ENCODE measurements around the gene ADAMTS13.

Gene ADAMTS13

DNA sequence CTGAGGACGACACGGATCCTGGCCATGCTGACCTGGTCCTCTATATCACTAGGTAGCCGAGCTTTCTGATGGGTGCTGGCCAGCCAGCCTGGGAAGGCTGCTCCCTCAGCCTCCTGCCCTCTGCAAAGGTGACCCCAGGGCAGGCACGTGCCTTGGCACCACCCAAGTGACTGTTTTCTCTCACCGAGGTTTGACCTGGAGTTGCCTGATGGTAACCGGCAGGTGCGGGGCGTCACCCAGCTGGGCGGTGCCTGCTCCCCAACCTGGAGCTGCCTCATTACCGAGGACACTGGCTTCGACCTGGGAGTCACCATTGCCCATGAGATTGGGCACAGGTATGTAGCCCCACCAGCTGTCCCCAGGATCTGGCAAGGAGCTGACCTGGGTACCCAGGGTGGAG, 3.8 kb downstream of the ADAMTS13 start:
- peaks cover 8% of the 10 kb centered on the region; the same call in 1 of the 2 replicates for H3K4me1 ChIP-seq (ENCODE audit: insufficient read depth, low read length)
- no peak overlapping the region for H3K9ac ChIP-seq (ENCODE audit: low read depth, low read length)
- H3K9me3 ChIP-seq (ENCODE audit: control insufficient read depth, insufficient read depth, low read length): no peaks in the 10 kb centered on the region
- no peaks in the 10 kb centered on the region for H3K36me3 ChIP-seq (ENCODE audit: insufficient read depth, low read length)

DNA sequence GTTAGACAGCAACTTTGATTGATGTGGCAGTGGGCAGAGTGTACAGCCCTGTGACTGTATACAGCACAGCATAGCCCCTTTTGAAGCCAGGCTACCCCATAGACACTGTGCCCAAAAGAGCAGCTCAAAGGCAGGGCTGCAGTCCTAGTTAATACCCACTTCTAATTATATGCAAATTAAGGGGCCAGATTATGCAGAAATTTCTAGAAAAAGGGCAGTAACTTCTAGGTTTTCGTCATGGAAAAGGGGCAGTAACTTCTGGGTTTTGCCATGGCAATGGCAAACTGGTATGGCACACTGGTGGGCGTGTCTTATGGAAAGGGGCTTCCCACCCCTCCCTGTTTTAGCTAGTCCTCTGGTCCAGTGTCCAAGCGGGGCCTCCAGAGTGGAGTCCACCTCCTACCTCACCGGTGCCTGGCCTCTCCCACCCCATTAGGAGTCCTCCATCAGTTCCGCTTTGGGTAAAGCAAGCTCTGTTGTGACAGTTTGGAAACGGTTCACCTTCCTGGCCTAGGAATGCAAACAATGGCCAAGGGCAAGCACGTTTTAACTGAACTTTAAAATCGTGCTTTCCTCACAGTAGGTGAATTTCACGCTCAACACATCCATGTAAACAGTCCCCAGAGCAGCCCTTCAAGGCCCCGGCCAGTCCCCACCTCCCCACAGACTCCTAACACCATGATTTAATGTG, 5.6 kb downstream of the ADAMTS13 start:
- H3K36me3 ChIP-seq (ENCODE audit: insufficient read depth, low read length): no peaks in the 10 kb centered on the region
- H3K9me3 ChIP-seq (ENCODE audit: control insufficient read depth, insufficient read depth, low read length): no peaks in the 10 kb centered on the region
- 0 out of 2 replicates have a peak, but pooled peaks cover 3% of the 10 kb centered on the region for H3K4me1 ChIP-seq (ENCODE audit: insufficient read depth, low read length)
- peak overlapping the region; percentile 57 for H3K9ac ChIP-seq (ENCODE audit: low read depth, low read length)

DNA sequence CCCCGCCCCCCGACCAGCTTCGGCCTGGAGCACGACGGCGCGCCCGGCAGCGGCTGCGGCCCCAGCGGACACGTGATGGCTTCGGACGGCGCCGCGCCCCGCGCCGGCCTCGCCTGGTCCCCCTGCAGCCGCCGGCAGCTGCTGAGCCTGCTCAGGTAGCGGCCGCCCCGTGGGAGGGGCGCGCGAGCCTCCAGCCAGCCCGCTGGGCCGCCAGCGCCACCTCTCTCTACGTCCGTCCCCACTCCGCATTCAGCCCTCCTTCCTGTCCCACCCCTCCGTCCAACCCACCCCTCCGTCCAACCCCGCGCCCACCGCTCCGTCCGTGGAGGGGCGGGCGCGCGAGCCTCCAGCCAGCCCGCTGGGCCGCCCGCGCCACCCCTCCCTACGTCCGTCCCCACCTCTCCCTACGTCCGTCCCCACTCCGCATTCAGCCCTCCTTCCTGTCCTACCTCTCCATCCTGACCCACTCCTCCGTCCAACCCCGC, 6.5 kb downstream of the ADAMTS13 start:
- H3K9me3 ChIP-seq (ENCODE audit: control insufficient read depth, insufficient read depth, low read length): no peaks in the 10 kb centered on the region
- H3K9ac ChIP-seq (ENCODE audit: low read depth, low read length): peak overlapping the region; percentile 51; the same call in 1 of the 2 replicates
- 0 out of 2 replicates have a peak, but pooled peaks cover 3% of the 10 kb centered on the region for H3K4me1 ChIP-seq (ENCODE audit: insufficient read depth, low read length)
- no peaks in the 10 kb centered on the region for H3K36me3 ChIP-seq (ENCODE audit: insufficient read depth, low read length)

DNA sequence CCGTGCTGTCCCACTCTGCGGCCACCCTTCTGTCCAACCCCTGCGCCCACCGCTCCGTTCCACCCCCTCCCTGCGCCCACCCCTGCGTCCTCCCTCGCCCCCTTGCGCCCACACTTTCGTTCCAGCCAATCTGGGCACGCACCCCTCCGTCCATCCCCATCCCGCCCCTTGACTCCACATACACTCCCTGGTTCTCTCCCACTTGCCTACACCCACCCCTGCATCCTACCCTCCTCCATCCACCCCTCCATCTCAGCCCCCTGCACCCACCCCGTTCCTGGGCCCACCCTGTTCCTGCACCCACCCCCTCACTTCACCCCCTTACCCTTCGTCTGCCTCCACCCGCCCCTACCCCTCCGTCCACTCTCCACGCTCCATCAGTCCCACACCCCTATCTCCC, 7.0 kb downstream of the ADAMTS13 start:
- Histone ChIP-seq H3K9me3 (ENCODE audit: control insufficient read depth, insufficient read depth, low read length) (no peaks in the 10 kb centered on the region), H3K9ac (ENCODE audit: low read depth, low read length) (peak overlapping the region; percentile 50; the same call in 1 of the 2 replicates), H3K36me3 (ENCODE audit: insufficient read depth, low read length) (no peaks in the 10 kb centered on the region), H3K4me1 (ENCODE audit: insufficient read depth, low read length) (0 out of 2 replicates have a peak, but pooled peaks cover 3% of the 10 kb centered on the region)

DNA sequence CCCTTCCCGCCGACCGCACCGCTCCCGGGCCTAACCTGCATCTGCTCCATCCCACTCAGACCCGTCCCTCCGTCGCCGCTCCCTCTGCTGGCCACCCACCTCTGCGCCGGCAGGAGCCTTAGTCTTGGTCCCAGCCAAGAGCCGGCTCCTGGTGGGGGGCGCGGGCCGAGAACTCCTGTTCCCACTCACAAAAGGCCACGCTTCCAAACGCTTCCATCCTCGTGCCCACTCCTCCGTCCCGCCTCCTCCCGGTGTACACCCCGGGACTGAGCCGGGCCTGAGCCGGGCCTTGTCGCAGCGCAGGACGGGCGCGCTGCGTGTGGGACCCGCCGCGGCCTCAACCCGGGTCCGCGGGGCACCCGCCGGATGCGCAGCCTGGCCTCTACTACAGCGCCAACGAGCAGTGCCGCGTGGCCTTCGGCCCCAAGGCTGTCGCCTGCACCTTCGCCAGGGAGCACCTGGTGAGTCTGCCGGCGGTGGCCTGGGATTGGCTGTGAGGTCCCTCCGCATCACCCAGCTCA, 7.5 kb downstream of the ADAMTS13 start:
- Histone ChIP-seq H3K4me1 (ENCODE audit: insufficient read depth, low read length) (0 out of 2 replicates have a peak, but pooled peaks cover 3% of the 10 kb centered on the region), H3K9me3 (ENCODE audit: control insufficient read depth, insufficient read depth, low read length) (no peaks in the 10 kb centered on the region), H3K9ac (ENCODE audit: low read depth, low read length) (peak overlapping the region; percentile 50; the same call in 1 of the 2 replicates), H3K36me3 (ENCODE audit: insufficient read depth, low read length) (no peaks in the 10 kb centered on the region)

DNA sequence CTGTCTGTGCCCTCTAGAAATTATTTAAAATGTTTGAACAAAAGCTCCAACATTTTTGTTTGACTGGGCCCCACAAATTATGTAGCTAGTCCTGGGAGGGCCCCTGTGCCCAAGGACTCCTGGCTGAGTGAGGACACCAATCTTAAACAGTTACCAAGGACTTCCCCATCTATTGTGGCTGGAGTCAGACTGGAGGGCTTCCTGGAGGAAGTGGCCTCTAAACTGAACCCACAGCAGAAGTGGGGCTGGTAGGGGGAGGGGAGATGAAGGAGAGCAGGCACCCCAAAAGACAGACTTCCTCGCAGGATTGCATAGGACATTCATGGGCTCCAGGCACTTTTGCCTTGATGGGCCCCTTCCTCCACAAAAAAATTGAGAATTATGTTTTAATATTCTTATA, 8.1 kb downstream of the ADAMTS13 start:
- Histone ChIP-seq H3K4me1 (ENCODE audit: insufficient read depth, low read length) (0 out of 2 replicates have a peak, but pooled peaks cover 3% of the 10 kb centered on the region), H3K36me3 (ENCODE audit: insufficient read depth, low read length) (no peaks in the 10 kb centered on the region), H3K9ac (ENCODE audit: low read depth, low read length) (no peak overlapping the region; the same call in 1 of the 2 replicates), H3K9me3 (ENCODE audit: control insufficient read depth, insufficient read depth, low read length) (no peaks in the 10 kb centered on the region)

DNA sequence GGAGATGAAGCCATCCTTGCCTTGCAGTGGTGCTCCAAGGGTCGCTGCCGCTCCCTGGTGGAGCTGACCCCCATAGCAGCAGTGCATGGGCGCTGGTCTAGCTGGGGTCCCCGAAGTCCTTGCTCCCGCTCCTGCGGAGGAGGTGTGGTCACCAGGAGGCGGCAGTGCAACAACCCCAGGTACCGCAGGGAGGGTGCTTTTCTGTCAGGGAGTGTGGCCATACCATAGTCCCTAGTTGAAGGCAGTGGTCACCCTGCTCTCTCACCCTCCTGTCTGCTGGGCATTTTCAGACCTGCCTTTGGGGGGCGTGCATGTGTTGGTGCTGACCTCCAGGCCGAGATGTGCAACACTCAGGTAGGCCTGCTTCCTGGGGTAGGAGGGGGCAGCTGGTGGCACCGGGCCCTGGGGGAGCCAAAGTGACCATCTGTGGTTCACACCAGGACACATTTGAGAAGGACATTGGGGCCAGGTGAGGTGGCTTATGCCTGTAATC, 11.2 kb downstream of the ADAMTS13 start:
- Histone ChIP-seq H3K4me1 (ENCODE audit: insufficient read depth, low read length) (no peaks in the 10 kb centered on the region), H3K36me3 (ENCODE audit: insufficient read depth, low read length) (no peaks in the 10 kb centered on the region), H3K9me3 (ENCODE audit: control insufficient read depth, insufficient read depth, low read length) (no peaks in the 10 kb centered on the region), H3K9ac (ENCODE audit: low read depth, low read length) (no peak overlapping the region)

DNA sequence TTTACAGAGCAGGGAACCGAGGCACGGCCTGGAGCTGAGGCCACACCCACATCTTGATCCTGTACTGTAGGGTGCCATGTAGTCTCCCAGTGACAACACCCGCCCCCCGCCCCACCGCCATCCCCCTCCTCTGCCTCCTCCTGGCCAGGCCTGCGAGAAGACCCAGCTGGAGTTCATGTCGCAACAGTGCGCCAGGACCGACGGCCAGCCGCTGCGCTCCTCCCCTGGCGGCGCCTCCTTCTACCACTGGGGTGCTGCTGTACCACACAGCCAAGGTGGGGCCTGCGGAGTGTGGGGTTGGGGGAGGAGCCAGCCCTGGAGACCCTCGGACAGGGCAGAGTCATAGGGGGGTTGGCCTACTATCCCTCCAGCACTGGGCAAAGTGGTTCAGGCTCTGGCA, 14.5 kb downstream of the ADAMTS13 start:
- H3K9ac ChIP-seq (ENCODE audit: low read depth, low read length): no peak overlapping the region
- H3K36me3 ChIP-seq (ENCODE audit: insufficient read depth, low read length): no peaks in the 10 kb centered on the region
- H3K4me1 ChIP-seq (ENCODE audit: insufficient read depth, low read length): no peaks in the 10 kb centered on the region
- H3K9me3 ChIP-seq (ENCODE audit: control insufficient read depth, insufficient read depth, low read length): no peaks in the 10 kb centered on the region

DNA sequence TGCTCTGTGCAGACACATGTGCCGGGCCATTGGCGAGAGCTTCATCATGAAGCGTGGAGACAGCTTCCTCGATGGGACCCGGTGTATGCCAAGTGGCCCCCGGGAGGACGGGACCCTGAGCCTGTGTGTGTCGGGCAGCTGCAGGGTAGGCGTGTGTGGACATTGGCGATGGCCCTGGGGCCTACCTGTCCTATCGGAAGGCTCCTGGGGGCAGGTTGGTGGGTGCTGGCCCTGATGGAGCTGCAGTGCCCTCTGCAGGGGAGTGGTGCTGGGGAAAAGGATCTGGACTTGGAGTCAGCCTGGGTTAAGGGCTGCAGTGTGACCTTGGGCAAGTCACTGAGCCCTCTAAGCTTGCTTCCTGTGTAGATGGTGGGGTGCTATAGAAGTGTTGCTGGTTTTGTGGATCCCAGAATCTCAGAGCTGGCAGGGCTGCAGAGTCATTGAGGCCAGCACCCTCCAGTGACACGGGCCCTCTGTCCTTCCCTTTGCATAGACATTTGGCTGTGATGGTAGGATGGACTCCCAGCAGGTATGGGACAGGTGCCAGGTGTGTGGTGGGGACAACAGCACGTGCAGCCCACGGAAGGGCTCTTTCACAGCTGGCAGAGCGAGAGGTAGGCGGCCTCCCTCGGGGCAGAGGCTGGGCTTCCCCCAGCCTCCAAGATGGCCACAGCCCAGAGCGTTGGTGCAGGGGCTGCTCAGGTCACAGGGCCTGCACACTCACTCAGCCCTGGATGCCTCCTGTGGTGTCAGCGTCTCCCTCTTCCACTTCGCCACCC, 15.8 kb downstream of the ADAMTS13 start:
- Histone ChIP-seq H3K4me1 (ENCODE audit: insufficient read depth, low read length) (no peaks in the 10 kb centered on the region), H3K9me3 (ENCODE audit: control insufficient read depth, insufficient read depth, low read length) (no peaks in the 10 kb centered on the region), H3K36me3 (ENCODE audit: insufficient read depth, low read length) (no peaks in the 10 kb centered on the region), H3K9ac (ENCODE audit: low read depth, low read length) (no peak overlapping the region)

DNA sequence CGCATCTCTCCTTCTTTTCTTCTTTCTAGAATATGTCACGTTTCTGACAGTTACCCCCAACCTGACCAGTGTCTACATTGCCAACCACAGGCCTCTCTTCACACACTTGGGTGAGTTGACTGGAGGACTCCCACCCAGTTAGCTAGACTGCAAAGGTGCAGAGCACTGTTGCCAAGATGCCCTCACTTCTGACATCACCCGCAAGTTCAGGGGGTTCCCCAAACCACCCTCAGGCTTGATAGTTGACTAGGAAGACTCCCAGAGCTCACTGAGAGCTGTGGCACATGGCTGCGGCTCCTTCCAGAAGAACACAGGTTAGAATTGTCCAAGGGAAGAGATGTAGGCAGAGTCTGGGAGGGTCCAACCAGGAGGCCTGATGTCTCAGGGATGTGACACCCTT, 17.2 kb downstream of the ADAMTS13 start:
- Histone ChIP-seq H3K9ac (ENCODE audit: low read depth, low read length) (no peak overlapping the region), H3K4me1 (ENCODE audit: insufficient read depth, low read length) (no peaks in the 10 kb centered on the region), H3K36me3 (ENCODE audit: insufficient read depth, low read length) (no peaks in the 10 kb centered on the region), H3K9me3 (ENCODE audit: control insufficient read depth, insufficient read depth, low read length) (no peaks in the 10 kb centered on the region)

DNA sequence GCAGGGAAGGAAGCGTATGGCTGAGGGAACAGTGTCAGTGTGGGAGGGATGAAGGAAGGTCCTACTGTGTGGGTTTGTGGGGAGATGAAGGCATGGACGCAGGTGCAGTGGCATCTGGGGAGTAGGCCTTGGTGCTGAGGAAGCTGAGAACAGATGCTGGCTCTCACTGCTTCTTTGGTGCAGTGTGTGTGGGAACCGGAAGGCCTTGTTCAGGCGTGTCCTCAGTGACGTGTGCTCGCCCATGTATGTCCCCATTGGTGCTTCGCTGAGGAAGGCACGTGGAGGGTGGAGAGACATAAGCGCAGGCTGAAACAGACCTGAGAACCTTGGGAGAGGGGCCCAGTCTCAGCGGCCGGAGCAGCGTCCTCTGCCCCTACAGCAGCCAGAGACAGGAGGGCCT, 18.7 kb downstream of the ADAMTS13 start:
- no peaks in the 10 kb centered on the region for H3K36me3 ChIP-seq (ENCODE audit: insufficient read depth, low read length)
- H3K9ac ChIP-seq (ENCODE audit: low read depth, low read length): no peak overlapping the region
- H3K9me3 ChIP-seq (ENCODE audit: control insufficient read depth, insufficient read depth, low read length): no peaks in the 10 kb centered on the region
- H3K4me1 ChIP-seq (ENCODE audit: insufficient read depth, low read length): no peaks in the 10 kb centered on the region

DNA sequence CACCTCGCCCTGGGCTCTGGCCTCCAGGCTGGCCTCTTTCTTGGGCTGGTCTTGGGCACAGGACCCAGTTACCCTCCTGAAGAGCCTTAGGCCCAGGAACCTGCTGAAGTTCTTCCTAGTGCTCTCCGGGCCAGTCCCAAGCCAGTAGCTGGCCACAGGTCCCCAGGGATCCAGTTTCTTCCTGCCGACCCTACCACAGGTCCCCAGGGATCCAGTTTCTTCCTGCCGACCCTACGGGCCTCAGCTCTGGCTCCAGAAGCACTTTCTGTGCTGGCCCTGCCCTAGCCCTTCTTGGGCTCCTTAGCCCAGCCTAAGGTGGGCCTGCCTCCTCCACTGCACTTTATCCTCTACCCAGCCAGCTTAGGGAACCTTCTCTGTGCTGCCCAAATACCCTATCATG, 19.4 kb downstream of the ADAMTS13 start:
- no peaks in the 10 kb centered on the region for H3K4me1 ChIP-seq (ENCODE audit: insufficient read depth, low read length)
- no peak overlapping the region for H3K9ac ChIP-seq (ENCODE audit: low read depth, low read length)
- no peaks in the 10 kb centered on the region for H3K9me3 ChIP-seq (ENCODE audit: control insufficient read depth, insufficient read depth, low read length)

DNA sequence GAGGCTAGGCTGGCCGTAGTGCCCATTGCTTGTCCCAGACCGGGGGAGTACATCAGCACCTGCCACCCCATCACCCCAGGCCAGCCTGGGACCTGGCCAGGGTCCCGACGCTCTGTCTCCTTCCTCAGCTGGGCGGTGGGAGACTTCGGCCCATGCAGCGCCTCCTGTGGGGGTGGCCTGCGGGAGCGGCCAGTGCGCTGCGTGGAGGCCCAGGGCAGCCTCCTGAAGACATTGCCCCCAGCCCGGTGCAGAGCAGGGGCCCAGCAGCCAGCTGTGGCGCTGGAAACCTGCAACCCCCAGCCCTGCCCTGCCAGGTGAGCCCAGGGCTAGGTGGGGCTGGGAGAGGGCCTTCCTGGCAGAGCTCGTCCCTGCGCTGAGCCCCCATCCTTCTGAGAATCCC, 21.1 kb downstream of the ADAMTS13 start:
- Histone ChIP-seq H3K9me3 (ENCODE audit: control insufficient read depth, insufficient read depth, low read length) (no peaks in the 10 kb centered on the region), H3K36me3 (ENCODE audit: insufficient read depth, low read length) (no peaks in the 10 kb centered on the region), H3K9ac (ENCODE audit: low read depth, low read length) (no peak overlapping the region), H3K4me1 (ENCODE audit: insufficient read depth, low read length) (no peaks in the 10 kb centered on the region)

More for the DNA sequence above, 19.4 kb downstream of the ADAMTS13 start:
- H3K36me3 ChIP-seq (ENCODE audit: insufficient read depth, low read length): no peaks in the 10 kb centered on the region

DNA sequence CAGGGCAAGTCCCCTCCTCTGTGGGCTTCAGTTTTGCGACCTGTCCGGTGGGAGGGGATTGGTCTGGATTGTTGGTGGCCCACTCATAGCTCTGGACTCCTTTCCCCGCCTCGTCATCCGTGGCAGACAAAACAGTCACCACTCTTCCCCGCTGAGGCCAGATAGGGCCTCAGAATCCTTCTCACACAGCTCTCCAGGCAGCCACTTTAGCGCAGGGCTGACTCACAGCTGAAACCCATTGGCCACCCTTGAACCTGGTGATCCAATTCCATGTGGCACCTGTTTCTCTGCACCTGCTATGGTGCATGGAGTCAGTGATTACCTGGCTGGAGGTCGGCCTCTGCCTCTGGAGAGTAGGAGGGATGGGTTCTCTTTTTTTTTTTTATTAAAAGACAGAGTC, 21.8 kb downstream of the ADAMTS13 start:
- no peaks in the 10 kb centered on the region for H3K9me3 ChIP-seq (ENCODE audit: control insufficient read depth, insufficient read depth, low read length)
- no peaks in the 10 kb centered on the region for H3K4me1 ChIP-seq (ENCODE audit: insufficient read depth, low read length)
- H3K36me3 ChIP-seq (ENCODE audit: insufficient read depth, low read length): no peaks in the 10 kb centered on the region
- H3K9ac ChIP-seq (ENCODE audit: low read depth, low read length): no peak overlapping the region
